CD4-positive, alpha-beta T cell treated with Interleukin-17A for 1 hour (primary cell): ENCODE results near the gene KDM4B.

Experiments
- DNase-seq: peaks from one replicate; pipeline ENCODE4 v3.0.0-alpha.2; 2020

KDM4B gene

GRCh38 chr19:5036698-5037563 is 68.0 kb downstream of the KDM4B start:
- no peak for DNase-seq

- DNase-seq: no peak
Measured at GRCh38 chr19:5037936-5038335, 69.0 kb downstream of the KDM4B start.

DNA sequence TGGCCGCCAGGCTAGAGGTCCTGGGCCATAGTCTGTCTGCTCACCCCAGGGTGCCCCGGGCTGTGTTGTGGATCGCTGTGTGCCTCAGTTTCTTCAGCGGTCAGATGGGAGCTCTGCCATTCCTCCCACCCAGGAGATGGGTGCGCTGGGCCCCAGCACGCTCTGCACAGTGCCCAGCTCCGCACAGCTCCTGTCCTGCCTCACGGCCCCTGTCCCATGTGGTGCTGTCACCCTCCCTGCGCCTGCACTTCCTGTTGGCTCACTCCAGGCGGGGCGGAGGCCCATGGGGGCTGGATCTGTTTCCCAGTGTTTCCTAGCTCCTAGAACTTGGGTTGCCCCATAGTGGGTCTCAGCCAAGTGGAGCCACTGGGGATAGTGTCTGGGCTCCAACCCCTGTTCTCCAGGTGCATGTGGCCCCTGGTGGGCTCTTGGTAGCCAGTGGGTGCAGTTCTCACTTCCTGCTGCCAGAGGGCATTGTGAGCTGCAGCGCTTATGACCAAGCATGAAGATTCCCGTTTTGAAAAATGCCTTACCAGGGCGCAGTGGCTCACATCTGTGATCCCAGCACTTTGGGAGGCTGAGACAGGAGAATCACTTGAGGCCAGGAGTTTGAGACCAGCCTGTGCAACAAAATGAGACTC is 69.8 kb downstream of the KDM4B start:
- no peak for DNase-seq

DNA sequence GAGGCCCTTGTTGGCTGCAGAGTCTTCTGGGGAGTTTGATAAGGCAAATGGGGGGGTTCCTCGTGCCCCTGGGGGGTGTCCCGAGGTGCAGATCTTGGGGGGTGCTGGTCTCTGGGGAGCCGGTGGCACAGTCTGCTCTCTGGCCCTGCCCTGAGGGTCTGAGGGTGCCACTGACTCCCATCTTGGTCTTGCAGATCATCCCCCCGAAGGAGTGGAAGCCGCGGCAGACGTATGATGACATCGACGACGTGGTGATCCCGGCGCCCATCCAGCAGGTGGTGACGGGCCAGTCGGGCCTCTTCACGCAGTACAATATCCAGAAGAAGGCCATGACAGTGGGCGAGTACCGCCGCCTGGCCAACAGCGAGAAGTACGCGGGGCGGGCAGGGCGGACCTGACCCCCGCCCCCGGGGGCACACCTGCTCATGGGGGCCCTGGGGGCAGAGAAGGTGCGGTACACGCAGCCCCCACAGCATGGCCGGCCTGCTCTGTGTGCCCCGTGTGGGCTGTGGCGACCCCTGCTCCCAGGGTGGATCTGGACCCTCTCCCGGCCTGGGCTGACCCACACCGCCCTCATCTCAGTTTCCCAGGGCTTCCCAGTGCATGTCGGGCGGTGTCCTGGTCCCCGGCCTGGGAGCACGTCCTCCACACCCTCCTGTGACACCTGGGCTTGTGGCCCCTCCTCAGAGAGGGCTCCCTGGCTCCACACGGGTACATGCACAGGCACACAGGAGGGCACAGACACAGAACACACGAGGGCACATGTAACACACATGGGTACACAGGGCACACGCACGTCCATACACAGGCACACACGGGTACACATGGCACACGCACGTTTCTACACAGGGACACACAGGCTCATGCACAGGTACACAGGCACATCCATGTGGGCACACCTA is 71.0 kb downstream of the KDM4B start:
- DNase-seq: no peak

- DNase-seq: no peak
Measured at GRCh38 chr19:5040544-5041167, 71.7 kb downstream of the KDM4B start.

GRCh38 chr19:5041168-5041912 is 72.4 kb downstream of the KDM4B start:
- no peak for DNase-seq

GRCh38 chr19:5041913-5042187 is 72.9 kb downstream of the KDM4B start:
- DNase-seq: no peak

DNA sequence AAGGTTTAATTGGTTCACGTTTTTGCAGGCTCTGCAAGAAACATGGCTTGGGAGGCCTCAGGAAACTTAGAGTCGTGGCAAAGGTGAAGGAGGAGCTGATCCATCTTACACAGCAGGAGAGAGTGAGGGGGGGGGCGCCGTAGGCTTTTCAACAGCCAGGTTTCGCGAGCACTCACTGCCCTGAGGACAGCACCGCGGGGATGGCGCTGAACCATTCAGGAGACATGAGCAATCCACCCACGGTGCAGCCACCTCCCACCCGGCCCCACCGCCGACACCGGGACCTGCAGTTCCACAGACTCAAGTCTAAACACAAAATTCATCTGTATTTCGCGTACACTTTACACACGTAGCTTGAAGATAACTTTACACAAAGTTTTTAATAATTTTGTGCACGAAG is 73.6 kb downstream of the KDM4B start:
- DNase-seq: no peak

- no peak for DNase-seq
Measured at GRCh38 chr19:5045029-5045428, 76.1 kb downstream of the KDM4B start.

- DNase-seq: no peak
Measured at GRCh38 chr19:5045956-5046338, 77.0 kb downstream of the KDM4B start.

DNA sequence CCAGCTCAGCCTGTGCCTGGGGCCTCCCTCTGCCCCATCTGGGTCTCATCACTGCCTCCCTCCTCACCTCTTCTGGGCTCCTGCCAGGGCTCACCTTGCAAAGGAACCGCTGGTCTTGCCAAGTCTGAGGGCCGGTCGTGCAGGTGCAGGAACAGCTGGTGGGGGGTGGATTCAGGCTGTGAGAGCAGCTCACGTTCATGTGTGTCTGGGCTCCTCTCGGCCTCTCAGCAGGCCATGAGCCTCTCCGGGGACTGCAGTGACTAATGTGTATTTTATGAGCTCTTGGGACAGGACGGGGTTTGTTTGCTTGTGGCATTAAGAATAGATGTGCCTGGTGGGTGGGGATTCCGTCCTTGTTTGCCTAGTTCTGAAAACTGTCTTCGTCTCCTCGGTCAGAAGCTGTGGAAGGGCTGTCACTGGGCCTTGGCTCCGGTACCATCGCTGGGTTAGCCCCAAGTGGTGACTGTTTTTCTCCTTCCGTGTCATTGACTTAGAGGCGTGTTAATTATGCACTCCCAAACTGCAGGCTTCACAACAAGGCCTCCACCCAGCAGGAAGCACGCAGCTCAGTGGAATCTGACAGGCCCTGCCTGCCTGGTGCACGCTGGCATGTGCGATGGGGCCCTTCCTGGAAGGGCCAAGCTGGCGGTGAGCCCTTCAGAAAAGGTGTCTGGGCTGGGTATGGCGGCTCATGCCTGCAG is 77.6 kb downstream of the KDM4B start:
- DNase-seq: no peak

DNA sequence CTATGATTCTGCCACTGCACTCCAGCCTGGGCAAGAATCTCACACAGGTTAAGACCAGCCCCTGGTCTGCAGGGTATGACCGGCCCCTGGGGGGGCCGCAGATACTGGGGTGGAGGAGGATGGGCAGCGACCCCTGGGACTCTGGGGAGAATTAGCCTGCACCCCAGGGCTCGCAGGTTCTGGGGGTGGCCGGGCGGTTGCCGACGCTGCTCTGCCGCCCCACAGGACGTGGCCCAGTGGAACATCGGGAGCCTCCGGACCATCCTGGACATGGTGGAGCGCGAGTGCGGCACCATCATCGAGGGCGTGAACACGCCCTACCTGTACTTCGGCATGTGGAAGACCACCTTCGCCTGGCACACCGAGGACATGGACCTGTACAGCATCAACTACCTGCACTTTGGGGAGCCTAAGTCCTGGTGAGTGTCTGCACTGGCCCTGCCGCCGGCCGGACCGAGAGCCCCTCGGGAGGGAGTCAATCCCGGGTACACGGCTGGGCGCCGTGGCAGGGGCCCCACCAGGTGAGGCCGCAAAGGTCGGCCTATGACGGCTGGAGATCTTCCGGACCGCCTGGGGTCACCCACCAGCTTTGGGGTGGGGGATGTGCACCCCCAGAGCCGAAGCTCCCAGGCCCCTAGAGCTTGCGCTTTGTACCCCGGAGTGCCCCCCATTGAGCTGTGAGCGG is 78.5 kb downstream of the KDM4B start:
- DNase-seq: no peak

DNA sequence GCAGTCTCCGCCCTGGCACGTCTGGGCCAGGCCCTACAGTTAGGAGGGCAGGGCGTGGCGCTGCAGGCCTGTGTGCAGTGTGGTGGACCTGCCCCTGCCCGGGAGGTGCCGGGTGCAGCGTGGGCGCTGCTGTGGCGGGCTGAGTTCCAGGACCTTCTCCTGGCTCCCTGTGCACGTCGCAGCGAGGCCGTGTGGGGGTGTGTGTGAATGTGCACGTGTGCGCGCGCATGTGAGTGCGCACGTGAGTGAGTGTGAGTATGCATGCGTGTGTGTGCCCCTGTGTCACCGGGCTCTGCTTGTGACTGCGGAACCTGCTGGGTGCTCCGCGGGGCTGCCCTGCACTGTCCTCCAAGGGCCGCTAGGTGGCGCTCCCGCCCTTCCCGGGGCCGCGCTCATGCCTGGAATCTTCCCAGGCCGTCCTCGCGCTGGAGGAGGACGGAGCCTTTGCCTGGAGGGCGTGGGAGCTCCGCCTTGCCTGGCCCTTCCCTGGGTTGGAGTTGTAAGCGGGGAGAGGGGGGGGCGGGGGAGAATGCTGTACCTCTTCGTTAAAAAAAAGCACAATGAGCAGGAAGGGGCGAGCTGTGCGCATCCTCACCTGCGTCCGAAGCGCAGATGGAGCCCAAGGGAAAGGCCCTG is 79.3 kb downstream of the KDM4B start:
- DNase-seq: peak; percentile 51

DNA sequence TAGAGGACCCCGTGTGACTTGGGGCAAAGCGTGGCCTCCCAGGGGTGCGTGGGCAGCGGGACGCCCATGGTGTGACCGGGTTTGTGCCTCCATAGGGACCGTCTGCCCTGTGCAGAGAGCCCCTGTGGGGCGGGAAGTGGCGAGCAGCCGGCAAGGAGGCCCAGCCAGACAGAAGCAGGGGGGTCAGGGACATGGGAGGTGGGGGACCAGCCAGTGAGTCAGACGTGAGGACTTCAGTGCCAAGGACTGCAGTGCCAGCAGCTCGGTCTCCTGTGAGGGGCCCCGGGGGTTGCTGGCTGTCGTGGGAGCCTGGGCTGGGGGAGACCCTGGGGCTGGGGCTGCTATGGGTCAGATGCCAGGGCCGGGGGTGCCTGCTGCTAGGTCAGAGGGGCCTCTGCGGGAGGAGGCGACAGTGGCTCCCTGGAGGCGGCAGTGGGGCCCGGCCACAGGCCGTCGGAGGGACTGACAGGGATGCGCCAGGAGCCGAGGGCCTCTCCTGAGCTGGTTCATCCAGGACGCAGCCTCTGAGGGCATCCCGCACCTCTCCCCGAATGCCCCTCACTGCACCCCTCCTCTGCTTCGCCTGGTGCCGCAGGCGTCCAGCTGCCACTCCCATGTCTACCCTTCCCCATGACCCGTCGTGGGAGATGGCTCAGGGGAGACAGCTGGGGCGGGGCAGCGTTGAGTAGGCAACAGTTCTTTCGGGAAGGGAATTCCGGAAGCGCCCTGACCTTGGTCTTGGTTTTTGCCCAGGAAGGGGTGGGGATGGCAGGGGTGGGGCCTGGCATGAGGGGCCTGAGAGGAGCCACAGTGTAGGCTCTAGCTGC is 80.0 kb downstream of the KDM4B start:
- no peak for DNase-seq

DNA sequence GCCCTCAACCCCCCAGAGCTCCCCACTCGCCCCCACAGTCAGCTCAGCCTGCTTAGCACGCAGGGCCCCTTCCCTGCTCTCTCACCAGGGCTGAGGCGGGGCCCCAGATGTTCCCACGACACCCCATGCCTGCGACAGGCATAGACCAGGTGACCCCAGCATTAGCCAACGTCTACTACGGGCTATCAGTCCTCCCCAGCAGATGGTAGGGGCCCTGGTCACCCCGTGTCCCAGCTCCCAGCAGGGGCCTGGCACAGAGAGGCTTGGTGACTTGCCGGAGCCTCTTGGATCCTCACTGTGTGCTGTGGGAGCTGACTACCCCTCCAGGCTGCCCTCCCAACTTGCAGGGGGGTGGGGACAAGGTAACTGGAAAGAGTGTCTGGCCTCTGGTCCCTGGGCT is 80.6 kb downstream of the KDM4B start:
- DNase-seq: no peak

GRCh38 chr19:5050067-5050656 is 81.2 kb downstream of the KDM4B start:
- DNase-seq: no peak

- DNase-seq: no peak
Measured at GRCh38 chr19:5050905-5051304, 82.0 kb downstream of the KDM4B start.

DNA sequence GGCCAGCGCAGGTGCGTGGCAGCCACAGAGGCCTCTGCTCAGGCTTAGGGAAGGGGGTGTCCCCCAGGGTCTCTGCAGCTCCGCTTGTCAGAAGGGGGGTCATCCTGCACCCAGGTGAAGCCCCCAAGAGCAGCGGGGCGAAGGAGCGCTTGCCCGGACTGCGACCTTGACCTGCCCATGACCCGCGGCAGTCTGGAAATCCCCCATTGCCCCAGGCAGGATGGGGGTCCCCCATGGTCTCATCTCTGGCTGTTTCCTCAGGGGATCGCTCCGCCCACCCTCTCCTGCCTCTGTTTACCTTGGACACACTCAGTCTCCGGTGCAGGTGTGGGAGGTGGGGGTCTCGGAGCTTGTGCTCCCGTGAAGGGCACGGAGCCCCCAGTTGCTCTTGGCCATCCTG is 82.7 kb downstream of the KDM4B start:
- no peak for DNase-seq

DNA sequence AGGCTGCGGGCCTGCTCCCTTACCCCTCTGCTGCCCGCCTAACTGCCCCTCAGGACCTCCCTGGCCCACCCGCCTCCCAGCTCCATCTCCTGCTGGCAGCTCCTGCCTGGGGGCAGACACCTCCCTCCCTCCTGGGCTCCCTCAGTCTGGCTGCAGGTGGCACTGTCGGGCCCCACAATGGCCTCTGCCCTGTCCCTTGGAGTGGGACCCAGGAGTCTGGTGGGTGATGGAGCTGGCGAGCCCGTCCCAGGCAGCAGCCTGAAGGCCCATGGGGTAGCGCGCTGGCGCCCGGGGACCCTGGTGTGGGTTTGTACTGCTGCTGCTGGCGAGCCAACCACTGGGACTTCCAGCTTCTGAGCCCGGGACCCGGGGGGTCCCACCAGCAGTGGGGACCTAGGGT is 83.6 kb downstream of the KDM4B start:
- no peak for DNase-seq
